ENCODE measurements around the gene ATP5F1D. TPM values are rescaled to one million over a fixed set of nuclear protein-coding genes. Genes with fewer than 3 reads are reported as not detected.
A peak's percentile ranks its signal among the peaks of the same experiment; 100 is the strongest.

ATP5F1D gene
- total and polyA plus RNA-seq, 2 of the 8 experiments (the other 6 are each of a cell fraction or from before 2014, with no cell fraction given): 174 to 249 TPM

GRCh38 chr19:1245494-1246264 lies 4.1 kb downstream of the ATP5F1D start:
- Histone ChIP-seq H3K27me3 (replicated peaks in 1 of 4; ENCODE audit: control insufficient read depth in 3 of 4, extremely low read depth in 1 of 4, insufficient read depth in 3 of 4, low read length in 3 of 4) (no peaks in the 10 kb centered on the region), H3K4me3 (ENCODE audit: extremely low read depth in 1 of 4, insufficient read depth in 2 of 4, low read depth in 3 of 4, low read length in 4 of 4) (no peak overlapping the region), H2BK5ac (ENCODE audit: low read depth, low read length) (no peak overlapping the region), H3K56ac (replicated peaks; ENCODE audit: insufficient read length, low read depth, low read length) (no peak overlapping the region), H2BK120ac (replicated peaks; ENCODE audit: low read depth, low read length) (no peak overlapping the region), H3K4me2 (ENCODE audit: insufficient read depth in 1 of 2, low read depth in 2 of 2, low read length in 2 of 2) (no peak overlapping the region), H3K18ac (ENCODE audit: extremely low read depth, low read length) (no peak overlapping the region; the same call in 1 of the 2 replicates), H2BK15ac (ENCODE audit: low read length) (no peak overlapping the region), H3K23ac (ENCODE audit: insufficient read length) (no peak overlapping the region), H3K4ac (replicated peaks; ENCODE audit: insufficient read length, low read depth, low read length) (no peak overlapping the region), H3K23me2 (ENCODE audit: low read depth, low read length) (peaks cover 4% of the 10 kb centered on the region; the same call in 1 of the 2 replicates), H3K9ac (replicated peaks in 1 of 4; ENCODE audit: extremely low read depth in 1 of 4, low read depth in 3 of 4, low read length in 3 of 4) (no peak overlapping the region), H4K5ac (ENCODE audit: insufficient read length, low read depth, low read length) (no peak overlapping the region), H2AFZ (ENCODE audit: low read length) (no peak overlapping the region), H4K91ac (replicated peaks; ENCODE audit: insufficient read length, low read length) (no peak overlapping the region), H3K4me1 (replicated peaks in 1 of 4; ENCODE audit: control insufficient read depth in 3 of 4, insufficient read depth in 4 of 4, low read length in 3 of 4) (peaks cover 0 to 21% (median 7%) of the 10 kb centered on the region in 4 experiments; a peak in 6 of 7 replicates), H2AK5ac (ENCODE audit: low read depth, low read length) (0 out of 2 replicates have a peak overlapping the region, but pooled peaks have one; percentile 75), H3K36me3 (ENCODE audit: control insufficient read depth in 2 of 4, insufficient read depth in 4 of 4, low read length in 3 of 4) (peaks cover 0 to 8% (median 0%) of the 10 kb centered on the region in 4 experiments; a peak in 2 of 8 replicates), H3K27ac (ENCODE audit: low read depth, low read length) (no peak overlapping the region), H3K14ac (ENCODE audit: insufficient read length) (no peak overlapping the region), H2BK20ac (ENCODE audit: low read length) (no peak overlapping the region), H4K20me1 (replicated peaks in 1 of 2; ENCODE audit: control insufficient read depth in 1 of 2, insufficient read depth in 2 of 2, low read length in 2 of 2) (peaks cover 0 to 9% of the 10 kb centered on the region in 2 experiments), H3K79me1 (ENCODE audit: low read depth, low read length) (peaks cover 9% of the 10 kb centered on the region), H2BK12ac (ENCODE audit: low read depth, low read length) (no peak overlapping the region), H4K8ac (ENCODE audit: extremely low read depth, insufficient read depth, low read length) (no peak overlapping the region), H3K9me3 (ENCODE audit: insufficient read depth in 2 of 2, low read depth in 1 of 2, low read length in 1 of 2) (no peaks in the 10 kb centered on the region), H3K79me2 (ENCODE audit: control insufficient read depth in 1 of 2, insufficient read depth in 2 of 2, low read length in 2 of 2) (peaks cover 0 to 15% of the 10 kb centered on the region in 2 experiments; a peak in 1 of 4 replicates)
- CTCF ChIA-PET (ENCODE audit: partially characterized antibody): interaction anchor here (0.6 to 7.7 kb wide), 7 partner anchors 17 to 719 kb away, joined by 3 to 212 read pairs (median 14); partner anchors contain the start of gene CIRBP
- DNase-seq (ENCODE audit: low read depth in 1 of 2, low spot score in 2 of 2) (no peak), FAIRE-seq (no peak)
- POLR2A ChIA-PET (ENCODE audit: partially characterized antibody): interaction anchor here (0.6 to 10.1 kb wide), 8 partner anchors 8 to 175 kb away, joined by 3 to 355 read pairs (median 4); partner anchors contain the start of genes CIRBP and FAM174C
- WGBS, 2 experiments (ENCODE audit: extremely low coverage in 1 of 2, insufficient coverage in 1 of 2, insufficient read length in 1 of 2, insufficient replicate concordance in 2 of 2, low coverage in 1 of 2, low lambda C conversion rate in 2 of 2, missing lambda C conversion rate in 1 of 2): 91% methylated on average over 25 of the region's 26 CpGs; no CpG with 5 or more reads in 1 of the 2 experiments
- TF ChIP-seq TEAD4 (IDR thresholded peaks at IDR 0.05; ENCODE audit: low read depth, low read length) (no peak), BRCA1 (IDR thresholded peaks at IDR 0.05; ENCODE audit: low read depth, low read length) (no peak), POU5F1 (IDR thresholded peaks at IDR 0.05; ENCODE audit: low read depth, low read length) (no peak), RXRA (IDR thresholded peaks at IDR 0.05; ENCODE audit: insufficient read depth, low read depth, low read length) (no peak), CBX5 (IDR thresholded peaks at IDR 0.05; ENCODE audit: low read depth, low read length) (no peak), SAP30 (IDR thresholded peaks at IDR 0.05; ENCODE audit: insufficient read depth, insufficient replicate concordance, low read length) (no peak), NANOG (IDR thresholded peaks at IDR 0.05; ENCODE audit: insufficient read depth, low read depth, low read length, poor library complexity, severe bottlenecking) (no peak), EZH2 (IDR thresholded peaks at IDR 0.05; ENCODE audit: low read depth, low read length, severe bottlenecking) (no peak), MAFK (IDR thresholded peaks at IDR 0.05; ENCODE audit: low read depth, low read length) (no peak)
- TF ChIP-seq, protein P1, sequence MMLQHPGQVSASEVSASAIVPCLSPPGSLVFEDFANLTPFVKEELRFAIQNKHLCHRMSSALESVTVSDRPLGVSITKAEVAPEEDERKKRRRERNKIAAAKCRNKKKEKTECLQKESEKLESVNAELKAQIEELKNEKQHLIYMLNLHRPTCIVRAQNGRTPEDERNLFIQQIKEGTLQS (IDR thresholded peaks at IDR 0.05; ENCODE audit: insufficient read depth, low read depth, low read length): no peak

Measured in H1 (cell line).